K562 (cell line): ENCODE data around the gene TRIM4.

Experiments used
- NCOA2 ChIP-seq, 2 experiments: fragments of 450-650 bp; IDR thresholded peaks; 2 replicates each; pipeline ENCODE4 v1.6.1; 2018; ENCODE audit warnings: mild to moderate bottlenecking in 2 of 2, moderate library complexity in 1 of 2; ENCODE audit not compliant: partially characterized antibody in 2 of 2
- SMARCA5 ChIP-seq: fragments of 450-650 bp; IDR thresholded peaks from 2 replicates; pipeline ENCODE4 v1.6.1; 2016
- ZKSCAN1 ChIP-seq: fragments of 150-350 bp; IDR thresholded peaks from 2 replicates; pipeline ENCODE4 v1.6.1; 2016; ENCODE audit warnings: low read depth, low read length
- TF ChIP-seq, protein P1 (sequence below): fragments of 250-450 bp; sonication (Bioruptor Pico); IDR thresholded peaks from 2 replicates; pipeline ENCODE4 v1.8.0; 2022; ENCODE audit warnings: inconsistent platforms
- TF ChIP-seq, protein P2 (sequence below), 3 experiments: IDR thresholded peaks in 2 of 3; conservative IDR thresholded peaks in 1 of 3; 2 replicates each; pipeline ENCODE4 v1.5.1; 2011 to 2012; ENCODE audit warnings: low read length in 3 of 3, mild to moderate bottlenecking in 3 of 3, control low read depth in 2 of 3, improper control_type of control experiment in 1 of 3, inconsistent platforms in 1 of 3, low read depth in 1 of 3, mixed read lengths in 1 of 3, moderate library complexity in 1 of 3; ENCODE audit not compliant: insufficient read depth in 2 of 3

DNA sequence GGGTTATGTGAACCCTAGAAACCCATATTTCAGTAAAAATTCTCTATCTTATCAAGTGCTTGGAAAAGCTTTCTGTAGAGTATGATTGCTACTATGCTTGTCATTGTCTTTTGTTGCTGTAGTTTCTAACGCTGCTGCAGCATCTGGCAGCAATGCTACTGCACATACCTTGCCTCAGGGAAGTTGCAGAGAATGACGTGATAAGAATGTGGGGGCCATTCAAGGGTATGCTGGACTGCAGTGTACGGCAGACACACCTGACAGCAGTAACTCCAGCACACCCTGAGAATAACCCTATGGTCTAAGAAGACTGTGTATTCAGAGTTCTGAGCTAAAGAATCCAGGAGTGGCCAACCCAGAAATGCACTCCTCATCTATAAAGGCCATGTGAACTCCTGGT is 20.5 kb downstream of the TRIM4 start:
- TF ChIP-seq ZKSCAN1 (no peak), SMARCA5 (no peak), NCOA2 (IDR thresholded peaks at IDR 0.05; ENCODE audit: partially characterized antibody in 2 of 2) (no peak)
- TF ChIP-seq, protein P1, sequence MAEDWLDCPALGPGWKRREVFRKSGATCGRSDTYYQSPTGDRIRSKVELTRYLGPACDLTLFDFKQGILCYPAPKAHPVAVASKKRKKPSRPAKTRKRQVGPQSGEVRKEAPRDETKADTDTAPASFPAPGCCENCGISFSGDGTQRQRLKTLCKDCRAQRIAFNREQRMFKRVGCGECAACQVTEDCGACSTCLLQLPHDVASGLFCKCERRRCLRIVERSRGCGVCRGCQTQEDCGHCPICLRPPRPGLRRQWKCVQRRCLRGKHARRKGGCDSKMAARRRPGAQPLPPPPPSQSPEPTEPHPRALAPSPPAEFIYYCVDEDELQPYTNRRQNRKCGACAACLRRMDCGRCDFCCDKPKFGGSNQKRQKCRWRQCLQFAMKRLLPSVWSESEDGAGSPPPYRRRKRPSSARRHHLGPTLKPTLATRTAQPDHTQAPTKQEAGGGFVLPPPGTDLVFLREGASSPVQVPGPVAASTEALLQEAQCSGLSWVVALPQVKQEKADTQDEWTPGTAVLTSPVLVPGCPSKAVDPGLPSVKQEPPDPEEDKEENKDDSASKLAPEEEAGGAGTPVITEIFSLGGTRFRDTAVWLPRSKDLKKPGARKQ (CRISPR knock-in tag): no peak
- TF ChIP-seq, protein P2, sequence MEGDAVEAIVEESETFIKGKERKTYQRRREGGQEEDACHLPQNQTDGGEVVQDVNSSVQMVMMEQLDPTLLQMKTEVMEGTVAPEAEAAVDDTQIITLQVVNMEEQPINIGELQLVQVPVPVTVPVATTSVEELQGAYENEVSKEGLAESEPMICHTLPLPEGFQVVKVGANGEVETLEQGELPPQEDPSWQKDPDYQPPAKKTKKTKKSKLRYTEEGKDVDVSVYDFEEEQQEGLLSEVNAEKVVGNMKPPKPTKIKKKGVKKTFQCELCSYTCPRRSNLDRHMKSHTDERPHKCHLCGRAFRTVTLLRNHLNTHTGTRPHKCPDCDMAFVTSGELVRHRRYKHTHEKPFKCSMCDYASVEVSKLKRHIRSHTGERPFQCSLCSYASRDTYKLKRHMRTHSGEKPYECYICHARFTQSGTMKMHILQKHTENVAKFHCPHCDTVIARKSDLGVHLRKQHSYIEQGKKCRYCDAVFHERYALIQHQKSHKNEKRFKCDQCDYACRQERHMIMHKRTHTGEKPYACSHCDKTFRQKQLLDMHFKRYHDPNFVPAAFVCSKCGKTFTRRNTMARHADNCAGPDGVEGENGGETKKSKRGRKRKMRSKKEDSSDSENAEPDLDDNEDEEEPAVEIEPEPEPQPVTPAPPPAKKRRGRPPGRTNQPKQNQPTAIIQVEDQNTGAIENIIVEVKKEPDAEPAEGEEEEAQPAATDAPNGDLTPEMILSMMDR (IDR thresholded peaks at IDR 0.05 in 2 of 3, conservative IDR thresholded peaks at IDR 0.05 in 1 of 3; ENCODE audit: insufficient read depth in 2 of 3, low read depth in 1 of 3, low read length in 3 of 3): no peak
